Ishikawa (cell line): ENCODE measurements around the gene ZNF488.

Experiments
- CEBPB ChIP-seq: IDR thresholded peaks from 2 replicates; pipeline ENCODE4 v1.6.1; 2012
- CREB1 ChIP-seq: IDR thresholded peaks from 2 replicates; pipeline ENCODE4 v1.6.1; 2012; ENCODE audit warnings: low read depth
- EGR1 ChIP-seq: IDR thresholded peaks from 2 replicates; pipeline ENCODE4 v1.6.1; 2012
- EP300 ChIP-seq: IDR thresholded peaks from 2 replicates; pipeline ENCODE4 v1.6.1; 2012; ENCODE audit warnings: borderline replicate concordance
- FOXM1 ChIP-seq: IDR thresholded peaks from 2 replicates; pipeline ENCODE4 v1.6.1; 2012; ENCODE audit warnings: low read depth, borderline replicate concordance
- MAX ChIP-seq: IDR thresholded peaks from 2 replicates; pipeline ENCODE4 v1.6.1; 2012
- NFIC ChIP-seq: IDR thresholded peaks from 2 replicates; pipeline ENCODE4 v1.6.1; 2012
- RAD21 ChIP-seq: IDR thresholded peaks from 2 replicates; pipeline ENCODE4 v1.6.1; 2012; ENCODE audit warnings: low read depth
- REST ChIP-seq: IDR thresholded peaks from 2 replicates; pipeline ENCODE4 v1.6.1; 2012; ENCODE audit warnings: low read depth, mild to moderate bottlenecking
- TAF1 ChIP-seq: IDR thresholded peaks from 2 replicates; pipeline ENCODE4 v1.6.1; 2012; ENCODE audit warnings: low read depth, mild to moderate bottlenecking
- TCF12 ChIP-seq: IDR thresholded peaks from 2 replicates; pipeline ENCODE4 v1.6.1; 2012; ENCODE audit warnings: low read depth
- TEAD4 ChIP-seq: IDR thresholded peaks from 2 replicates; pipeline ENCODE4 v1.6.1; 2012
- USF1 ChIP-seq: IDR thresholded peaks from 2 replicates; pipeline ENCODE4 v1.6.1; 2012
- YY1 ChIP-seq: IDR thresholded peaks from 2 replicates; pipeline ENCODE4 v1.6.1; 2012; ENCODE audit warnings: low read depth
- ZBTB7A ChIP-seq: IDR thresholded peaks from 2 replicates; pipeline ENCODE4 v1.6.1; 2012; ENCODE audit warnings: low read depth

The ZNF488 gene

DNA sequence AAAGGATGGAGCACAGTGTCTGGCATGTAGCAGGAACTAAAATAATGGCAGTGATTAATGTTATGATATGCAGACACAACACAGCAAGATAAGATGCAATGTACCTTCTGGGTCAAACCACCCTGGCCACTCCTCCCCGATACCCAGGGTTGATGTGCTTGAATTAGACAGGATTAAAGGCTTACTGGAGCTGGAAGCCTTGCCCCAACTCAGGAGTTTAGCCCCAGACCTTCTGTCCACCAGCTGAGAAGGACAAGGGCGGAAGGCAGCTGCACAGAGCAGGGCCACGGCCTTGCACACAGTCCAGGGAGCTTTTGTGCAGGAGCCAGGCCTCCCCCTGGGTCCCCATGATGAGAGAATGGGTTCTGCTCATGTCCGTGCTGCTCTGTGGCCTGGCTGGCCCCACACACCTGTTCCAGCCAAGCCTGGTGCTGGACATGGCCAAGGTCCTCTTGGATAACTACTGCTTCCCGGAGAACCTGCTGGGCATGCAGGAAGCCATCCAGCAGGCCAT is 35.9 kb downstream of the ZNF488 start, which contains the start of gene RBP3:
Gene RBP3, plus strand, starts transcription at position 226 of the 514 bp plus-strand sequence. Its CDS starts 122 bp downstream, at position 348.
- no peak for TF ChIP-seq NFIC
- TF ChIP-seq TAF1, result no peak
- TF ChIP-seq REST, result no peak
- no peak for TF ChIP-seq RAD21
- TF ChIP-seq ZBTB7A, result no peak
- no peak for TF ChIP-seq TCF12

DNA sequence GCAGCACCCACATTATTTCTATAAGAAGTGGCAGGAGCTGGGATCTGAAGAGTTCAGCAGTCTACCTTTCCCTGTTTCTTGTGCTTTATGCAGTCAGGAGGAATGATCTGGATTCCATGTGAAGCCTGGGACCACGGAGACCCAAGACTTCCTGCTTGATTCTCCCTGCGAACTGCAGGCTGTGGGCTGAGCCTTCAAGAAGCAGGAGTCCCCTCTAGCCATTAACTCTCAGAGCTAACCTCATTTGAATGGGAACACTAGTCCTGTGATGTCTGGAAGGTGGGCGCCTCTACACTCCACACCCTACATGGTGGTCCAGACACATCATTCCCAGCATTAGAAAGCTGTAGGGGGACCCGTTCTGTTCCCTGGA is 36.8 kb downstream of the ZNF488 start:
- no peak for TF ChIP-seq CEBPB
- no peak for TF ChIP-seq USF1
- no peak for TF ChIP-seq TEAD4

DNA sequence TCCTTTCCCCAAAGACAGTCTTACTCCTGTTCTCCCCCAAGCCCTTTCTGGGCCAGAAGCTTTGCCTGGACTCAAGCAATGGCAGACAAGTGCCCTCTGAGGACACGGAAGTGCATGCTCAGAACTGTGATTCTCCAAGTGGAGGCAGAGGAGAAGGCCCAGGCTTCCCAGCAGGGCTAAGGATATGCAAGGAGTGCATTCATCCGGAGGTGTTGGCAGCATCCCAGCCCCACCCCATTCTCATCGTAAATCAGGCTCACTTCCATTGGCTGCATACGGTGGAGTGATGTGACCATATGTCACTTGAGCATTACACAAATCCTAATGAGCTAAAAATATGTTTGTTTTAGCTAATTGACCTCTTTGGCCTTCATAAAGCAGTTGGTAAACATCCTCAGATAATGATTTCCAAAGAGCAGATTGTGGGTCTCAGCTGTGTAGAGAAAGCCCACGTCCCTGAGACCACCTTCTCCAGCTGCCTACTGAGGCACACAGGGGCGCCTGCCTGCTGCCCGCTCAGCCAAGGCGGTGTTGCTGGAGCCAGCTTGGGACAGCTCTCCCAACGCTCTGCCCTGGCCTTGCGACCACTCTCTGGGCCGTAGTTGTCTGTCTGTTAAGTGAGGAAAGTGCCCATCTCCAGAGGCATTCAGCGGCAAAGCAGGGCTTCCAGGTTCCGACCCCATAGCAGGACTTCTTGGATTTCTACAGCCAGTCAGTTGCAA is 37.4 kb downstream of the ZNF488 start:
- no peak for TF ChIP-seq USF1

DNA sequence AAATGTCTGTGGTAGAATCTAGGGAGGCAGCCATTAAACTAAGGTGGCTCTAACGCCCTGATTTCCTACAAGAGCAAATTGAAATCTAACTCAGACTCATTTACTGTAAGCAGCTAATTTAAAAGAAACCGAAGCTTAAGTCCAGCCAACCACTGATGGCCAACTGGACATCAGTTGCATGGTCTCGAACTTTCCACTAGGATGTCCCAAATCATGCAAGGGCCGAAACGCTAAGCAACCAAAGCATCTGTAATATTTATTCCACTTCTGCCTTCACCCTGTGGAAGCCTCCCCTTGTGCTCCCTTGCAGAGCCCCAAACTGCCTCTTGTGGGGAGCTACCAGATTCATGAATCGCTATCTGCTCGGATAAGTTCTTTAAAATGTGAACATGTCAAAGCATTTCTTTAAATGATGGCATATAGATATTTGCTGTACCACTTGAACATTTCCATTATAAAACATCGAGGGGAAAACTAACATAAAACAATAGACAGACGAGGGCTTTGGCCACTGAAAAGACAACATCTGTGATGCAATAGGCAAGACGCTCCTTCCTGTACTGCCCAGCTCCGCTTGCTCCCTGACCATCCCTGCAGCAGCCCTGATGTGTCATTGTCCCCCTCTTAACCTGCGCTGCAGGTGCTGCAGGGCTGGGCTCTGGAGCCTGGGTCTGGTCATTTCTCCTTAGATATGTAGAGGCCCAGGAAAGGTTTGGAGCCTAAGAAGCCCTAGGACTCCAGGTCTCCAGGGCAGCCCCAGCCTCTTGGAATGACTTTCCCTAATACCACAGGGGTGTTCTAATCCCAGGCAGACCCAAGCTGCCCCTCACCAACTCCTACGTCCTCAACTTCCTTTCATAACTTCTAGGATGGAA is 38.9 kb downstream of the ZNF488 start:
- TF ChIP-seq EGR1 (no peak), EP300 (no peak), MAX (no peak), TAF1 (no peak), CEBPB (no peak)

GRCh38 chr10:47340608-47341170 is 43.4 kb downstream of the ZNF488 start:
- TF ChIP-seq CREB1, result no peak
- peak; percentile 84 for TF ChIP-seq RAD21

DNA sequence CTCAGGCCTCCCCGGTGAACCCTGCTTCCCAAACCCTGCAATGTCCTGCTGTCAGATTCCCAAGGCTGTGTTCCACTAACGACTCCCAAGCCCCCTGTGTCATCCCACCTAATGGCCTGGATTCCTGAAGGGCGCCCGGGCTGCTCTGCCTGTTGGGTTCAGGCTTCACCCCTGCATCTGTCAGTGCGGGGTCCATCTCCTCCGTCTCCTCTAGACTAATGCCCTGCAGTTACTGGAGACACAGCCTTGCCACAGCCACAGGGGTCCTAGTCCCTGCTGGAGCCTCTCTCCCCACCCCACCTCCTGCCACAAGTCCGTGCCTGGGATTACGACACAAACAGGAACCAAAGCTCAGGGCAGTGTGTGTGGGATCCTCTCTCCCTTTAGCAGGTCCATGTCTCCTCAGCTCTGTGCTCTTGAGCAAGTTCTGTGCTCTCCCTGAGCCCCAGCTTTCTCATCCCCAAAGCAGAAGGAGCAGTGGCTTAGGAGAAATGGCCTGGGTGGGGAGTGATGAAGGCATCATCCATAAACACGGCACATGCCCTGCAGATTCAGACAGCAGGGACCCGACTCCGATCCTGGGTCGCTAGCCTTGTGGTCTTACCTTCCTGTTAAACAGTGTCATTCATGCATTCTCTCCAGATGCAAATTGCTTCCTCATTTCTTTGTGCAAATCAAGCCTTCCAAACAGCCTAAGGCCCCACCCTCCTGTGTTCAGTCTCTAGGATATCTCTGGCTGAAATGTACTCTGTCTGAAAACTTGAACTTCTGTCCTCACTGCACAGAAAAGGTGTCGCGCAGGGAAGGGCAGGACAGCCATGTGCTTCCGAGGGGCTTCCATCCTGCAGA is 44.1 kb downstream of the ZNF488 start:
- TF ChIP-seq EGR1 (no peak), EP300 (no peak), NFIC (no peak), TAF1 (no peak)

DNA sequence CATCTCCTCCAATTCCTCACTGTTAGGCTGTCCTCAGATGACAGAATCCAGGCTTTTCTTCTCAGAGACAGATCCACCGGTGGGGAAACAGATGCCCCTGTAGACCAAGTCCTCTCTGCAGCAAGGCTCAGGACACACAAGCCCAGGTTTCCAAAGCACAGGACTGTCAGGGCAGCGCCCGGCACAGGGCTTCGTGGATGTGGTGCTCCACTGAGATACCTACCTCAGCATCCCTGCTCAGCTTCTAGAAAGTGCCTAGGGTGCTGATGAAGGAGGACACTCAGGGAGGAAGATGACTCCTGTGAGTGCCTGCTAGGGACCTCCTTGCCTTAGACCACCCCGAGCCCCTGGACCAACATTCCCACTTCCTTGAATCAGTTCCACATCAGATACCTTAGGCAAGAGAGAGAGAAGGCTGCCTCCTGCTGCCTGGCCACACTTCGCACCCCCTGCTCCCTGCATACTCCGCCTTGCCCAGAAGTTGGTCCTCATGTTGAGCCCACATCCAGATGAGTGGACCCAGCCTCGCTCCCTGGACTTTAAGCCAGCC is 44.8 kb downstream of the ZNF488 start:
- no peak for TF ChIP-seq TEAD4
- no peak for TF ChIP-seq EP300
- no peak for TF ChIP-seq EGR1
- no peak for TF ChIP-seq ZBTB7A
- TF ChIP-seq USF1, result no peak
- no peak for TF ChIP-seq NFIC
- no peak for TF ChIP-seq RAD21
- TF ChIP-seq TCF12, result no peak

DNA sequence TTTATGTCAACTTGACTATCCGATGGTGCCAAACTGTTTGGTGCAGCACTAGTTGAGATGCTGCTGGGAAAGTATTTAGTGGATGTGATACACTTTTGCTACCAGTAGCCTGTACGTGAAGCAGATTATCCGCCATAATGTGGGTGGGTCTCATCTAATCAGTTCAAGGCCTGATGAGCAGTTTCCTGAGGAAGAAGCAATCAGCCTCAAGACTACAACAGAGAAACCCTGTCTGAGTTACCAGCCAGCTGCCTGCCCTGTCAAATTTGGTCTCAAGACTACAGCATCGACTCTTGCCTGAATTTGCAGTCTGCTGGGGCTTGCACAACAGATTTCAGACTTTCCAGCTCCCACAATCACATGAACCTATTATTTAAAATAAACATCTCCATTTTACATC is 46.8 kb downstream of the ZNF488 start:
- TF ChIP-seq USF1, result no peak
- TF ChIP-seq CEBPB, result no peak
- no peak for TF ChIP-seq TCF12
- no peak for TF ChIP-seq YY1
- TF ChIP-seq NFIC, result no peak
- TF ChIP-seq TEAD4, result no peak
- TF ChIP-seq EP300, result no peak
- no peak for TF ChIP-seq ZBTB7A
- no peak for TF ChIP-seq FOXM1
- TF ChIP-seq REST, result no peak
- no peak for TF ChIP-seq CREB1
- TF ChIP-seq TAF1, result no peak
